GM19240 (cell line): ENCODE data around the gene ARHGEF40.
A peak's percentile ranks its signal among the peaks of the same experiment; 100 is the strongest.

Source experiments
- DNase-seq: peaks from one replicate; pipeline ENCODE4 v3.0.0; 2011; ENCODE audit warnings: low spot score; ENCODE audit not compliant: insufficient read length

ARHGEF40 gene

GRCh38 chr14:21096978-21097635 is 27.0 kb downstream of the ARHGEF40 start:
- DNase-seq: no peak

GRCh38 chr14:21097636-21098075 is 27.6 kb downstream of the ARHGEF40 start:
- no peak for DNase-seq

GRCh38 chr14:21098076-21098891 is 28.2 kb downstream of the ARHGEF40 start, which contains the start of gene ZNF219:
Gene ZNF219, minus strand, starts transcription at chr14:21098655. Its CDS starts 5,064 bp downstream, at chr14:21093591.
- no peak for DNase-seq

DNA sequence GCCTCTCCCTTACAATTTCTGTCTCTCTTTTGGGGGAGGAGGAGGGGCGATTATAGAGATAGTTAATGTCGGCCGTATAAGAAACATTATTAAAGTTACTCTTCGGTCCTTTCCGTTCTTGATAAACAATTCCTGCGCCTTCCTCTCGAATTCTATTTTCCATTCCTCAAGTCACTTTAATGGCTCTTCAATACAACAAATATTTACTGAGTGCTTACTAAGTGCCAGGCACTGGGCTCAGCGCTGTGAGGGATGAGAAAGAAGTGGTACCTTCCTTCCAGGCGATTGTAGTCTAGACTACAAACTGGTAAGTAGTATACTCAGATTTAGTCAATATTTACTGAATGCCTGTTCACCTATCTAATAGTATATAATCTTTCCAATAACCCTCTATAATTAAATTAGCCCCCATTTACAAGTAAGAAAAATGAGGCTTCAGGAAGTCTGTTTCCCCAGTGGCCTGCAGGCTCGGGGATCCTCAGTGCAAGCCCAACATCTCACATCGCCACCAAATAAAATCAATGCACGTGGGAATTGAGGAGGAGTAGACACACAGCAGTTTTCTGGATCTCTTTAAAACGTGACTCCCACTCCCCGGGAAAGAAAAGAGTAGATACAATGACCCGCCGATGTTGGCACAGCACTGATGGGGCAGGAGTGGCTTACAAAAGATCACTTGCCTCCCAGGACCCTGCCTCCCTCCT is 28.9 kb downstream of the ARHGEF40 start:
- DNase-seq: no peak

DNA sequence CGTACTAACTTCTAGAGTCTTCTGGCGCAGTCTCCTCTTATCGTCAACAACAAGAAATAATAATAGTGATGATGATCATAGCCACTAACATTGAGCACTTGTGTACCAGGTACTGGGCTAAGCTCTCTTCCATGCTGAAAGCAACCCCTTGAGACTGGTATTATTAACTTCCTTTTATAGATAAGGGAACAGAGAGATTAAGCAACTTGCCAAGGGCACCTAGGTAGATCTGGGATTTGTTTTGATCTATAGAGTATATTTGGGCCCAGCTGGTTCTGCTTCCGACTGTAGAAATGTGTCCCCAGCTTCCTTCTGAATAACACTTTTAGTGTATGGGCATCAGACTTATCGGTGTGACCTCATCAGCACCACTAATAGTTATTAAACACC is 29.5 kb downstream of the ARHGEF40 start:
- DNase-seq: no peak

- DNase-seq: no peak
These were observed 30.8 kb downstream of the ARHGEF40 start, which contains the start of gene TMEM253 for GRCh38 chr14:21100931-21101330. Gene TMEM253, plus strand, starts transcription at chr14:21101066. Its CDS starts 278 bp downstream, at chr14:21101344.

- DNase-seq: no peak
These were observed 31.8 kb downstream of the ARHGEF40 start for GRCh38 chr14:21101802-21102413.

- no peak for DNase-seq
These were observed 32.7 kb downstream of the ARHGEF40 start for GRCh38 chr14:21102521-21103410.

DNA sequence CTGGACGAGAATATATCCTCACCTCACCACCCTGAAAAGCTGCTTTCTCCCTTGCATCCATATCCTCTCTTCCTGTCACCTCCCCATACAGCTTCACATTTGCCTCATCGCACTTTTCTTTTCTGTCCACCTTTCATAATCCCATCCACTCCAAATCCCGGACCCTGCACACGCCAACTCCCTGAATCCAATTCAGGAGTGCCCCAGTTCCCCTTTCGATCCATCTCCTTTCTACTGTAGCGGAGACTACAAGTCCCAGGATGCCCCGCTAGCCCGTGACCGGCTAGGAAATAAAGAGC is 33.3 kb downstream of the ARHGEF40 start:
- no peak for DNase-seq

DNA sequence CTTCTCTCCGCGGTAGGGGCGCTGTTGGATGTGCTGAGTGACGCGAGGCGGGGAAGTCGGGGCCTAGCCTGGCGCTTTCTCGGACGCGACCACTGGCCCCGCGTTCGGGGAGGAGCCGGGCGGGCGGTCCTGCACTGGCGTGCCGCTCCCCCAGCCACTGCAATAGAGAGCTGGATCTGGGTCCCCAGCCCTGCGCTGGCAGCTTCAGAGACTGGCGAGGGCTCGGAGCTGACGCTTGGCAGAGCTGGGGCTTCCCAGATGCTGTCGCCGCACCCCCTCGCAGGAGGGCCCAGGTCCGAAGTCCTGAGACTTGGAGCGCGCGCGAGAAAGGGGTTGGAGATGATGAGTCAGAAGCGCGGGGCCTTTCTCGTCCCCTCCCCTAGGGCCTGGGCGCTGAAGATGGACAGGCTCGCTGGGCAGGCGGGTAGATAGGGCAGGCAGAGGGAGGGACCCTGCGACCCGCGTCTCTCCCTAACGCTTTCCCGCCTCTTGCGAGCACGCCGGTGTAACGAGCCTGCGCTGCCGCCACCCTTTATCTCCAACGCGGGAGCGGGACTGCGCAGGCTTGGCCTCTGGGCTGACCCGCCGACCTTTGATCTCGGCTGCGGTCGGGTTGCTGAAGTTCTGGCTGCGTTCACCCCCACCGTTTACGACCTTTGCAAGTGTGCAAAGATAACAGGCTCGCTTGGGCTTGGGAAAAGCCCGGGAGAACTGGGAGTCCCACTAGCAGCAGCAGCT is 33.8 kb downstream of the ARHGEF40 start:
- DNase-seq: peak; percentile 100

DNA sequence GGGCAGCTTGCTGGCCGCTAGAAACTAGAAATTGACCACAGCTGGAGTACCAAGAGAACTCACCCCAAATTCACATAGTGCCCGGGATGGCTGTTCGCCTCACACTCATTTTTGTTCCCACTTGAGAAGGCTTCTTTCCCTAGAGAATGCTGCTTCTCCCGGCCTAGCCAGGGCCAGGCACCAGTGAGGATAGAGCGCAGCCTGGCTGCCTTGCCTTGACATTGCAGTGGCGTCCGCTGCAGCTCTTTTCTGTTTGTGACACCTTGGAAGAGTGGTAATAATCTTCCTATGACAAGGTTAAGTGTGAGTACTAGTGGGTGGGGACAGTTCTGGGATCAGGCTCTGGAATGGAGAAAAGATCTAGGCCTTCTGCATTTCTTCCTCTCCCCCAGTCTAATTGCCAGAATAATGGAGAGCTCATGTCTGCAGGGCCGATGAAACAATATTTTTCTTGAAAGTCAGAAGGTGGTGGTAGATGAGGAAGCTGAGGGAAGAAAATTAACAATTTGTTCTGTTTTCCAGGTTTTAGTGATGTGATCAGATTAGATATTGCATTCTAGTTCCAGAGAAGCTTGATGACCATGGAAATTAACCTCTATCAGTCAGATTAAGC is 34.5 kb downstream of the ARHGEF40 start:
- no peak for DNase-seq

DNA sequence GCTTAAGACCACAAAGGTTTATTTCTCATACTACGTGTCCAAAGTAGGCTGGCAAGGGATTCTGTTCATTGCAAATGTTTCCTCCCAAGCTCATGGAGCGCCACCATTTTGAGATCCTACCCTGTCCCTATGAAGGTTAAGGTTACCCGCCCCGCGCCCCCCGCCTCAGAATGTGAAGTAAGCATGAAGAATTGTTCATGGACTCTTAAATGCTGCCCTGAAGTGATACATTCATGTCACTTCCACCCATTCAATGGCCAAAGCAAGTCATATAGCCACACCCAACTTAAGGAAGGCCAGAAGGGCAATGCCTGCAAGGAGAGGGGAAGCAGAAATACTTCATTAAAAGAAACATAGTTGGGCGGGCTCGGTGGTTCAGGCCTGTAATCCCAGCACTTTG is 35.0 kb downstream of the ARHGEF40 start:
- DNase-seq: no peak

GRCh38 chr14:21106176-21106497 is 36.0 kb downstream of the ARHGEF40 start:
- no peak for DNase-seq

- peak; percentile 32 for DNase-seq
These were observed 36.6 kb downstream of the ARHGEF40 start for GRCh38 chr14:21106498-21107282.

DNA sequence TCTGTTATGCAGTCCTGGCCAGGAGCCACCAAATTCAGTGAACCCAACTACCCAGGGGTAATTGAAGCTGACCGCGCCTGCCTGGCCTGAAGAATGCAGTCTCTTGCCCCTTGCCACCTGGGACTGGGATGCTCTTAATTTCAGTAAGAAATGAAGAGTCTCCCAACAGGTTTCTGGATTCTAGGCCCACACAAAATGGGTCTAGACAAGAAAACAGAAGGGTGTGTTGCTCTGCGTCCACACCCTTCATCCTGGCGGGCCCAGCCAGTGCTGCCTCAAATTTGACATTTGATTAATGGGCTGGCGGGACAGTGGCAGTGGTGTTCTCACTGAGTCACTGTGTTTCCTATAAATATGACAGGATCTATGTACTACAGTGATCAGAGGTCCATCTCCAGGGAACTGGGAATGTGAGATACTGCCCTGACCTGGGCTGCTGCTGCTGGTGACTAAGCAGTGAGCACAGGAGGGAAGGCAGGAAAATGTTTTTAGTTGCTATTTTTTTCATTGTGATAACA is 37.2 kb downstream of the ARHGEF40 start:
- DNase-seq: no peak

DNA sequence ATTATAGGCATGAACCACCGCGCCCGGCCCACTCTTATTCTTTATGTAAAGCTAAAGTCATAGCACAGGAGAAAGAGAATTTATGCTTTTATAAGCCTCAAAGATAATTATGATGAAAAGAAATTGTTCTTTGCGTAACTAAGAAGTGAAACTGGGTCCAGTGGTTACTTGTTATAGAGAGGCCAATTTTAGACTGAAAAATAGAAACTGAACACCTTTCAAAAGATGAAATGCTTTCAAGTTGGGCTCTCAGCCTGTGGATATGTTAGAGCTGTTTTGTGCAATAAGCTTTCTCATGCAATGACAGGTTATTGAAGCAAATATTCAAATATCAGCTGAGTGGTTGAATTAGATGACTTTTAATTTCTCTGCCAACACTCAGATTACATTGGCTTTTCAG is 38.7 kb downstream of the ARHGEF40 start:
- no peak for DNase-seq

DNA sequence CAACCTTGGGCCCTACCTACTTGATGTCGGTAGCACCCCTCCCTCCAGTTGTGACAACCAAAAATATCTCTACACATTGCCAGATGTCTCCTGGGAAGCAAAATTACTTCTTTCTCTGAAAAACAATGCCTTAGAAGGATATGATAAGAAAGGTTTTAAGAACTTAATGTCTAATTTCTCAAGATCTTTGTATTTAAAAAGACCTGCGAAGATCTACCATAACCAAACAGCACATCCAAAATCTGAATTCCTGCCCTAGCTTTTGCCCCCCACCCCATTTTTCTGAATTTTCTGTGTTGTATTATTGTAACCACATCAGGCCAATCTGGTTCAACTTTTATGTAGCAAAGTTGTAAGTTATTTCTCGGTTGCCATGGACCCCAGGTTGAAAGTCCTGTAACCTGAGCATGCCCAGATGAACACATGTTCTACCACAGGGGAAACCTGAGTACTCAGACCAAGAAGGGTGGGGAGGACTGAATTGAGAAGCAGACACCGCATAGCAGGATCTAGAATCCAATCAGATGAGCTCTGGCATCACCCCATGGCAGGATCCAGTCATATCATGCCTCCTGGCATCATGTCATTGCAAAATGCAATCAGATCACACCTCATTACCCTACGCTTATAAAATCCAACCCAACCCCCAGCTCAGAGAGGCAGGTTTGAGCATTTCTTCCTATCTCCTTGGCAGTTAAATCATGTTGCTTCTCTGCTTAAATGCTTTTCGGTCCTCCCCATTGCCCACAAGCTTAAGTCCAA is 39.5 kb downstream of the ARHGEF40 start:
- peak; percentile 19 for DNase-seq

GRCh38 chr14:21112255-21112654 is 42.2 kb downstream of the ARHGEF40 start:
- DNase-seq: no peak
